IMR-90 (cell line): ENCODE measurements around the gene MRPS7. TPM values are rescaled to one million over a fixed set of nuclear protein-coding genes. Genes with fewer than 3 reads are reported as not detected.

Source experiments
- ATAC-seq: fragments of 200-7000 bp; cut with Tn5 transposase; 2 replicates; pipeline ENCODE4 v1.9.1; 2020; ENCODE audit warnings: low read depth, mild to moderate bottlenecking, moderate library complexity
- BruUV-seq: library from RNA; stranded (reverse); fragments of 400-500 nt; replicated peaks from 2 replicates; lab custom pipeline; 2021; lab: Mats Ljungman, UMichigan
- CTCF ChIA-PET: fragments of 300-600 bp; formaldehyde crosslinking; extraction: SDS; loops from one replicate; lab custom pipeline; 2021; ENCODE audit warnings: antibody characterized with exemption; lab: Yijun Ruan, JAX
- POLR2A ChIA-PET: fragments of 300-600 bp; sonication (Branson Sonifier 250); formaldehyde crosslinking; loops from one replicate; lab custom pipeline; 2022; ENCODE audit warnings: antibody characterized with exemption; ENCODE audit not compliant: unreplicated experiment; lab: Charles Lee
- DNase-seq: peaks from one replicate; pipeline ENCODE4 v3.0.0; 2013
- H2AFZ ChIP-seq: replicated peaks from 2 replicates; pipeline ENCODE3; 2013; ENCODE audit warnings: low read length, mild to moderate bottlenecking; ENCODE audit not compliant: poor library complexity
- H2AK5ac ChIP-seq: 2 replicates; pipeline ENCODE4 v1.6.1; 2013; ENCODE audit warnings: low read depth, low read length, inconsistent platforms
- H2AK9ac ChIP-seq: replicated peaks from 2 replicates; pipeline ENCODE3; 2013; ENCODE audit warnings: mild to moderate bottlenecking, low read depth, low read length, moderate library complexity; ENCODE audit not compliant: poor library complexity
- H2BK120ac ChIP-seq: 2 replicates; pipeline ENCODE4 v1.6.1; 2013; ENCODE audit warnings: low read depth, low read length, inconsistent platforms
- H2BK15ac ChIP-seq: 3 replicates; pipeline ENCODE4 v1.6.1; 2013; ENCODE audit warnings: low read depth, low read length, inconsistent platforms
- H2BK20ac ChIP-seq: 2 replicates; pipeline ENCODE4 v1.6.1; 2013; ENCODE audit warnings: low read depth, mild to moderate bottlenecking, inconsistent platforms, low read length, moderate library complexity
- H2BK5ac ChIP-seq: 2 replicates; pipeline ENCODE4 v1.6.1; 2013; ENCODE audit warnings: mild to moderate bottlenecking, low read depth, low read length, inconsistent platforms; ENCODE audit not compliant: poor library complexity, severe bottlenecking
- H3K14ac ChIP-seq: replicated peaks from 2 replicates; pipeline ENCODE4 v1.6.1; 2013; ENCODE audit warnings: low read depth, low read length, inconsistent platforms
- H3K18ac ChIP-seq: 2 replicates; pipeline ENCODE4 v1.6.1; 2013; ENCODE audit warnings: low read depth, low read length, control low read depth
- H3K23ac ChIP-seq: 2 replicates; pipeline ENCODE4 v1.6.1; 2013; ENCODE audit warnings: low read depth, low read length, inconsistent platforms
- H3K27ac ChIP-seq: 2 replicates; pipeline ENCODE4 v1.5.1; 2013; ENCODE audit warnings: mild to moderate bottlenecking, control low read depth, low read length; ENCODE audit not compliant: insufficient read depth
- H3K27me3 ChIP-seq: 2 replicates; pipeline ENCODE4 v1.6.1; 2013; ENCODE audit warnings: low read length; ENCODE audit not compliant: control insufficient read depth, insufficient read depth
- H3K36me3 ChIP-seq: 2 replicates; pipeline ENCODE4 v1.6.1; 2013; ENCODE audit warnings: low read length, mixed read lengths; ENCODE audit not compliant: control insufficient read depth, insufficient read depth
- H3K4ac ChIP-seq: 2 replicates; pipeline ENCODE4 v1.6.1; 2013; ENCODE audit warnings: low read depth, low read length, inconsistent platforms
- H3K4me1 ChIP-seq: 2 replicates; pipeline ENCODE4 v1.6.1; 2013; ENCODE audit warnings: low read length, mixed read lengths; ENCODE audit not compliant: control insufficient read depth, insufficient read depth
- H3K4me2 ChIP-seq: 2 replicates; pipeline ENCODE4 v1.6.1; 2013; ENCODE audit warnings: low read depth, mild to moderate bottlenecking, control low read depth, low read length, moderate library complexity
- H3K4me3 ChIP-seq: 2 replicates; pipeline ENCODE4 v1.5.1; 2013; ENCODE audit warnings: low read depth, mild to moderate bottlenecking, control low read depth, low read length, moderate library complexity; ENCODE audit not compliant: insufficient read depth
- H3K56ac ChIP-seq: 2 replicates; pipeline ENCODE4 v1.6.1; 2013; ENCODE audit warnings: low read length, inconsistent platforms; ENCODE audit not compliant: insufficient read depth; ENCODE audit errors: extremely low read depth
- H3K79me1 ChIP-seq, 2 experiments: 2 replicates each; pipeline ENCODE4 v1.6.1; 2013; ENCODE audit warnings: low read length in 2 of 2, inconsistent platforms in 1 of 2, low read depth in 1 of 2
- H3K9ac ChIP-seq: 2 replicates; pipeline ENCODE4 v1.6.1; 2013; ENCODE audit warnings: low read depth, low read length, control low read depth
- H3K9me1 ChIP-seq: 2 replicates; pipeline ENCODE4 v1.6.1; 2013; ENCODE audit warnings: low read length, inconsistent platforms; ENCODE audit not compliant: insufficient read depth
- H3K9me3 ChIP-seq: 2 replicates; pipeline ENCODE4 v1.6.1; 2013; ENCODE audit warnings: low read length; ENCODE audit not compliant: control insufficient read depth, insufficient read depth
- H4K20me1 ChIP-seq: 2 replicates; pipeline ENCODE4 v1.6.1; 2013; ENCODE audit warnings: low read length, inconsistent platforms; ENCODE audit not compliant: insufficient read depth
- H4K5ac ChIP-seq: 2 replicates; pipeline ENCODE4 v1.6.1; 2013; ENCODE audit warnings: mild to moderate bottlenecking, low read depth, low read length, control low read depth
- H4K8ac ChIP-seq, 2 experiments: 2 replicates each; pipeline ENCODE4 v1.6.1; 2013; ENCODE audit warnings: low read depth in 2 of 2, low read length in 2 of 2, control low read depth in 1 of 2, inconsistent platforms in 1 of 2
- H4K91ac ChIP-seq: 2 replicates; pipeline ENCODE4 v1.6.1; 2013; ENCODE audit warnings: low read depth, low read length, inconsistent platforms; ENCODE audit not compliant: insufficient read depth
- BHLHE40 ChIP-seq: fragments of 150-350 bp; IDR thresholded peaks from 2 replicates; pipeline ENCODE4 v1.6.1; 2016; ENCODE audit warnings: mild to moderate bottlenecking, low read depth, low read length
- CEBPB ChIP-seq: IDR thresholded peaks from 2 replicates; pipeline ENCODE4 v1.6.1; 2012; ENCODE audit warnings: low read depth, low read length, improper control_type of control experiment
- CHD1 ChIP-seq: IDR thresholded peaks from 2 replicates; pipeline ENCODE4 v1.6.1; 2012; ENCODE audit warnings: low read depth, low read length, improper control_type of control experiment
- FOS ChIP-seq: fragments of 150-350 bp; IDR thresholded peaks from 2 replicates; pipeline ENCODE4 v1.6.1; 2016; ENCODE audit warnings: low read depth, low read length
- MAFK ChIP-seq: IDR thresholded peaks from 2 replicates; pipeline ENCODE4 v1.6.1; 2012; ENCODE audit warnings: low read depth, low read length, improper control_type of control experiment
- MXI1 ChIP-seq: IDR thresholded peaks from 2 replicates; pipeline ENCODE4 v1.6.1; 2012; ENCODE audit warnings: low read depth, mild to moderate bottlenecking, low read length, moderate library complexity, borderline replicate concordance
- NFE2L2 ChIP-seq: fragments of 150-350 bp; IDR thresholded peaks from 2 replicates; pipeline ENCODE4 v1.6.1; 2016; ENCODE audit warnings: low read depth, mild to moderate bottlenecking, low read length
- POLR2A ChIP-seq: IDR thresholded peaks from 2 replicates; pipeline ENCODE4 v1.6.1; 2012; ENCODE audit warnings: mild to moderate bottlenecking, low read depth, low read length
- RAD21 ChIP-seq: IDR thresholded peaks from 2 replicates; pipeline ENCODE4 v1.6.1; 2012; ENCODE audit warnings: low read length, improper control_type of control experiment
- RCOR1 ChIP-seq: IDR thresholded peaks from 2 replicates; pipeline ENCODE4 v1.6.1; 2012; ENCODE audit warnings: mild to moderate bottlenecking, low read length, improper control_type of control experiment; ENCODE audit not compliant: insufficient replicate concordance
- RFX5 ChIP-seq: IDR thresholded peaks from 2 replicates; pipeline ENCODE4 v1.8.0; 2012; ENCODE audit warnings: low read depth, mild to moderate bottlenecking, low read length, moderate library complexity
- SMC3 ChIP-seq: fragments of 150-350 bp; IDR thresholded peaks from 2 replicates; pipeline ENCODE4 v1.6.1; 2016; ENCODE audit warnings: low read depth, mild to moderate bottlenecking, antibody characterized with exemption, low read length, moderate library complexity
- USF2 ChIP-seq: fragments of 150-350 bp; IDR thresholded peaks from 2 replicates; pipeline ENCODE4 v1.6.1; 2017; ENCODE audit warnings: mild to moderate bottlenecking, antibody characterized with exemption, low read length, low read depth
- WGBS, 2 experiments: methylation state at CpG; one replicate each; pipeline versions ENCODE4 v1.1.5 to v1.1.7; 2013; ENCODE audit warnings: missing lambda C conversion rate in 2 of 2; ENCODE audit not compliant: insufficient read length in 1 of 2; ENCODE audit errors: extremely low coverage in 2 of 2; 5-methylcytosine and 5-hydroxymethylcytosine counted together
- dilution Hi-C: fragments of 300-500 bp; cut with HindIII; formaldehyde crosslinking; loops from one replicate; pipeline ENCODE4 v1.14.3; 2018; ENCODE audit warnings: low sequenced_read_pairs; ENCODE audit not compliant: unreplicated experiment
- in situ Hi-C: fragments of 300-500 bp; cut with MboI; formaldehyde crosslinking; loops from 3 replicates; pipeline ENCODE4 v1.14.3; 2019; ENCODE audit warnings: low sequenced_read_pairs, inconsistent platforms, mixed read lengths
- intact Hi-C: fragments of 100-400 bp; cut with micrococcal nuclease; formaldehyde crosslinking; loops from 2 replicates; pipeline ENCODE4 v1.10.0; 2022
- polyA plus RNA-seq, 3 experiments: library from polyadenylated mRNA; depleted of rRNA; stranded (reverse); fragments of >200 nt; gene quantifications; 2 replicates each; pipeline ENCODE4 v1.2.3, GENCODE V29; 2012; ENCODE audit warnings: low replicate concordance in 1 of 3
- total RNA-seq: library from RNA; depleted of rRNA; stranded (reverse); fragments of >200 nt; gene quantifications from 2 replicates; pipeline ENCODE4 v1.2.3, GENCODE V29; 2012
- TF ChIP-seq, protein P1 (sequence below): fragments of 150-350 bp; IDR thresholded peaks from 2 replicates; pipeline ENCODE4 v1.6.1; 2016; ENCODE audit warnings: low read depth, mild to moderate bottlenecking, low read length, moderate library complexity, borderline replicate concordance
- TF ChIP-seq, protein P2 (sequence below): conservative IDR thresholded peaks from 2 replicates; pipeline ENCODE4 v1.5.1; 2012; ENCODE audit warnings: mild to moderate bottlenecking, low read depth, low read length, improper control_type of control experiment

MRPS7 gene
- total and polyA plus RNA-seq, 2 of the 4 experiments (the other 2 are of a cell fraction) = 55.9 to 60.5 TPM

GRCh38 chr17:75267153-75267410 is 5.4 kb downstream of the MRPS7 start:
- Histone ChIP-seq H2AFZ (no peak overlapping the region), H2BK15ac (no peak overlapping the region), H3K79me1 (peaks cover 18% of the 10 kb centered on the region in 2 experiments; a peak in 3 of 4 replicates), H3K4me1 (peaks cover 6% of the 10 kb centered on the region), H3K36me3 (peaks cover 26% of the 10 kb centered on the region), H2AK9ac (no peak overlapping the region), H3K14ac (no peak overlapping the region), H3K4me2 (no peak overlapping the region), H3K9me1 (no peaks in the 10 kb centered on the region), H3K23ac (no peak overlapping the region), H2BK20ac (no peak overlapping the region), H4K91ac (no peak overlapping the region), H3K18ac (no peak overlapping the region), H3K4ac (no peak overlapping the region), H3K27ac (no peak overlapping the region), H4K8ac (no peak overlapping the region), H3K56ac (no peak overlapping the region), H3K9me3 (no peaks in the 10 kb centered on the region), H2BK5ac (no peak overlapping the region), H3K4me3 (no peak overlapping the region), H4K20me1 (no peaks in the 10 kb centered on the region), H2BK120ac (no peak overlapping the region), H3K9ac (no peak overlapping the region), H3K27me3 (no peaks in the 10 kb centered on the region), H2AK5ac (no peak overlapping the region), H4K5ac (no peak overlapping the region)
- dilution Hi-C loops (no loop called here), in situ Hi-C loops (no loop called here), intact Hi-C loops (no loop called here)
- no TSS peak for BruUV-seq
- CTCF ChIA-PET = no interaction called here
- POLR2A ChIA-PET = no interaction called here
- DNase-seq = no peak
- ATAC-seq = no peak
- TF ChIP-seq SMC3 (no peak), USF2 (no peak), BHLHE40 (no peak), NFE2L2 (no peak), CHD1 (no peak), FOS (no peak), RAD21 (no peak), CEBPB (no peak), MXI1 (no peak), POLR2A (no peak), RFX5 (no peak), MAFK (no peak), RCOR1 (no peak)
- TF ChIP-seq, protein P1, sequence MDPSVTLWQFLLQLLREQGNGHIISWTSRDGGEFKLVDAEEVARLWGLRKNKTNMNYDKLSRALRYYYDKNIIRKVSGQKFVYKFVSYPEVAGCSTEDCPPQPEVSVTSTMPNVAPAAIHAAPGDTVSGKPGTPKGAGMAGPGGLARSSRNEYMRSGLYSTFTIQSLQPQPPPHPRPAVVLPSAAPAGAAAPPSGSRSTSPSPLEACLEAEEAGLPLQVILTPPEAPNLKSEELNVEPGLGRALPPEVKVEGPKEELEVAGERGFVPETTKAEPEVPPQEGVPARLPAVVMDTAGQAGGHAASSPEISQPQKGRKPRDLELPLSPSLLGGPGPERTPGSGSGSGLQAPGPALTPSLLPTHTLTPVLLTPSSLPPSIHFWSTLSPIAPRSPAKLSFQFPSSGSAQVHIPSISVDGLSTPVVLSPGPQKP = no peak
- TF ChIP-seq, protein P2, sequence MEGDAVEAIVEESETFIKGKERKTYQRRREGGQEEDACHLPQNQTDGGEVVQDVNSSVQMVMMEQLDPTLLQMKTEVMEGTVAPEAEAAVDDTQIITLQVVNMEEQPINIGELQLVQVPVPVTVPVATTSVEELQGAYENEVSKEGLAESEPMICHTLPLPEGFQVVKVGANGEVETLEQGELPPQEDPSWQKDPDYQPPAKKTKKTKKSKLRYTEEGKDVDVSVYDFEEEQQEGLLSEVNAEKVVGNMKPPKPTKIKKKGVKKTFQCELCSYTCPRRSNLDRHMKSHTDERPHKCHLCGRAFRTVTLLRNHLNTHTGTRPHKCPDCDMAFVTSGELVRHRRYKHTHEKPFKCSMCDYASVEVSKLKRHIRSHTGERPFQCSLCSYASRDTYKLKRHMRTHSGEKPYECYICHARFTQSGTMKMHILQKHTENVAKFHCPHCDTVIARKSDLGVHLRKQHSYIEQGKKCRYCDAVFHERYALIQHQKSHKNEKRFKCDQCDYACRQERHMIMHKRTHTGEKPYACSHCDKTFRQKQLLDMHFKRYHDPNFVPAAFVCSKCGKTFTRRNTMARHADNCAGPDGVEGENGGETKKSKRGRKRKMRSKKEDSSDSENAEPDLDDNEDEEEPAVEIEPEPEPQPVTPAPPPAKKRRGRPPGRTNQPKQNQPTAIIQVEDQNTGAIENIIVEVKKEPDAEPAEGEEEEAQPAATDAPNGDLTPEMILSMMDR = no peak
- no CpG with 5 or more reads among the region's 2 CpGs for WGBS, 2 experiments
